GM21786 (cell line): Measurements from ENCODE around the gene SMIM33.
"Not testable (repeated sequence)": the region's sequence is repeated elsewhere in the genome, so short reads cannot be mapped to it uniquely, and the experiment has no call there.

Experiments
- ATAC-seq: cut with Tn5 transposase; IDR thresholded peaks from one replicate; pipeline ENCODE4 v1.9.1; 2021; ENCODE audit not compliant: unreplicated experiment

SMIM33 gene

GRCh38 chr5:139456776-139457175 is 14.0 kb upstream of the SMIM33 start:
- ATAC-seq: no peak

DNA sequence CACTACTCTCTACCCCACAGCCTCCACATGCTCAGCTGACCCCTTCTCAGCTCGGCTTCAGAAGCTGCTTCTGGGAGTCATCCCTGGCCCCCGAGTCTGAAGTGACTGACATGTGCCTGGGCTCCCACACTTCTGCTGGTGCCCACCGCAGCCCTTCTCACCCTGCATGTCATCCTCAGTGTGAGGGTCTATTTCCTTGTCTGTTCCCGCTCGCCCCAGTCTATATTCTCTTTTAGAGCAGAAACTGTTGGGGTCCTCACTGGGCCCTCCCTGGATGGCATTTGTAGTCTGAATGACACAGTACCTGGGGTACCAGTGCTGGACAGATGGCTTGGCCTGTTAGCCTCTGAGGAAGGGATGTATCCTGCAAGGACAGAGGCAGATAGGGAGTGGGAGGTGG is 13.6 kb upstream of the SMIM33 start:
- ATAC-seq: no peak

DNA sequence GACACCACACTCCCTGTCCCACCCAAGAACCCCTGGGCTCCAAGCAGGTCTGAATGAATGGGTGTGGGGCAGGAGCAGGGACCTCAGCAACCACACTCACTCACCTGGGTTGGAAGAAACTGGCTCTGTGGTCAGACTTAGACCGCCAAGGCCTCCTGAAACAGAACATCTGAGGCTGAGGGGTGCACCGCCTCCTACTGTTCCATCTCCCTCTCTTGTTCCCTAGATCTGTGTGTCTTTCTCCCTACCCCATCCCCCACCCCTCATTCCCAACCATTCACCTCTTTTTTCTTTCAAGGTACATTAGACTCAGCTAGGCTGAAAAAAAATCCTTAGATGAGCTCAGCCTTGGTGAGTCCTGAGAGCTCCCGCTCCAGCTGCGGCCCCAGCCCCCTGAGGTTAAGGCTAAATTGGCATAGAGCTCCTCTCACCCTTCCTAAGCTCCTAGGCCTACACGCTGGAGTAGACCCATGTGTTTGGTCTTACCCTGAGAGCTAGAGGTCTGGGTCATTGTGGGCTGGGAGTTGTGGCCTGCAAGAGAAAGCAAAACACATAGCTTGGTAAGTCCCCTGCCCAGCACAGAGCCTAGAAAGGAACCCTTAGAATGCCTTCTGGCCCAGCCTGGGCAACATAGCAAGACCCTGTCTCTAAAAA is 13.0 kb upstream of the SMIM33 start:
- ATAC-seq: no peak

DNA sequence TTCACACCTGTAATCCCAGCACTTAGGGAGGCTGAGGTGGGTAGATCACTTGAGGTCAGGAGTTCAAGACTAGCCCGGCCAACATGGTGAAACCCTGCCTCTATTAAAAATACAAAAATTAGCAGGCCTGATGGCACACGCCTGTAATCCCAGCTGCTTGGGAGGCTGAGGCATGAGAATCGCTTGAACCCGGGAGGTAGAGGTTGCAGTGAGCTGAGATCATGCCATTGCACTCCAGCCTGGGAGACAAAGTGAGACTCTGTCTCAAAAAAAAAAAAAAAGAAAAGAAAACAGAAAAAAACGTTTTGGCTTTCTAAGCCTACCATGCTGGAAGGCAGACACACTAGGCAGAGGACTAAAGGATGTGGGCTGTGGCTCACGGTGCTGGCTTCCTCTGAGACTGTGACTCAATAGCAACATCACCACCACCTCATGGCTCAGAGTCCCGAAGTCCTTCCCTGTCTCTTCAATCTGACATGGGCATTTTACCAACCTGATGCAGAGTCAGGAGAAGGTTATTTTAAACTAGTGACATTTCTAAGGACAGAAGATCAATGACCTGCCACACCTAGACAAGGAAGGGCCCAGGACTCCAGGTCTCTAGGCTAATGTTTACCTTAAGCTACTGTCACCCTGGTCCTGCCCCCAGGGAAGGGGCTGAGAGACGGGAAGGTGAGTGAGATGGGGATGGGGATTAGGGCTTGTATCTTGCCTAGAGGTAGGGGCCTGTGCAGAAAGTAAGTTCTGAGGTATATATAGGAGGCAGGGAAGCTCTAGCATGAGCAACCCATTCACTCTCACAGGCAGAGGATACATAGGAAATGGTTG is 12.0 kb upstream of the SMIM33 start:
- peak; percentile 67 for ATAC-seq

- peak; percentile 35 for ATAC-seq
These were observed 11.3 kb upstream of the SMIM33 start for GRCh38 chr5:139459451-139459934.

DNA sequence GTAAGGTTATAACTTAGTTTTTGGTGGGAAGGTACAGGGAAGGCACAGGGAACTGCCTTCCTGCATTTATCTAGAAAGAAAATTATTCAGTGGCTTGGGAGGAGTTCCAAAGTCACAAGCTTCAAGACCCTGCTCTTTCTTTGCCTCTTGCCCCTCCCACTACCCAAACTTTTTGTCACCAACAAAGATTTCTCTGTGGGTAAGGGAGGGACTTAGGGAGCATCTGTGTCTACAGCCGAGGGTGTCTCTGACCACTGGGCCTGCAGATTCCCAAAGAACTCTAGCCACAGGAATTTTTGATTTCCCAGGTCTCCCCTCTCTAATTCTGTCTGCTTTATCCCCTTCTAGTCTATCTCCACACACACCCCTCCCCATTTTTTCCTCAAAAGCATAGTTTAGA is 10.3 kb upstream of the SMIM33 start:
- no peak for ATAC-seq

DNA sequence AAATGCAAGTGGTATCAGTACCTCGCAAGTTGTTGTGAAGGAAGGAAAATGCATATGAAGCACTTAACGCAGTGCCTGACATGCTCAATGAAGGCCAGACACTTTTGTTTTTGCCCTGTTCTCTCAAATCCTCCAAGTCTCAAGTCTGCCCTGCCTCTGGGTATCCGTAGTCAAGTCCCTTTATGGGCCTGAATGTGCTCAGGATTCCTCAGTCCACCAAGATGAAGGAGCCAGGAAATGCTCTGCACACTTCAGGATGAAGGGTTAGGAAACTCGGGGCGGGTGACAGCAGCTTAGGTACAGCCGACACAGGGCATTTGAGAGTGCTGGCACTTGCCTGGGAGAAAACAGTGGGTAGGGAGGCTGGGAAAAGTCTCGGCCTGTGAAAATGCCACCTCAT is 9.6 kb upstream of the SMIM33 start:
- ATAC-seq: no peak

- ATAC-seq: no peak
These were observed 9.1 kb upstream of the SMIM33 start for GRCh38 chr5:139461698-139462097.

DNA sequence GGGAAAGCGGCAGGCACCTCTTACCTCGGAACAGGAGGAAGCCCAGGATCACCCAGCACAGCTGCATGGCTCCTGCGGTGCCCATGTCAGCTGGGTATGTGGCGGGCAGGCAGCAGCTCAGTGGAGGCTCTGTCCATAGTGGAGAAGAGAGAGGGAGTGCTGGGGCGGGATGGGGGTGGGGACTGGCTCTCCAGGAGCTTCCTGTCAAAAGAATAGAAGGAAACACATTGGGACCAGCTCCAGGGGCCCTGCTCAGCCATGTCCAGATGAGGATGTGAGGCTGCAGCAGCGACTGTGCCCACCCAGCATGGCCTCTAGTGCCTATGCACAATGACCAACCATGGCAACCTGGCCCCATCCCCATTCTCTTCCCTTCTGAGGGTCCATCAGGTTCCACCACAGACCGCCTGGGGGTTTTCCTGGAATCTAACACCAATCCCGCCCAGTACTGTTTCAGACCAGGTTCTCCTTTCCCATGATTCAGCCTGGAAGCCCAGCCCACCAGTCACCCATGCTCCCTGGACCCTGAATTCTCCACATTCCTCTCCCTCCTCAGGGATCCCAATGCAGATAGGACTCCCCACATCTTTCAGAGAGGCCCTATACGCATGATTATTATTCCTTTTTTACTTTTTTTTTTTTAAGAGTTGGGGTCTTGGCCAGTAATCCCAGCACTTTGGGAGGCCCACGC is 8.1 kb upstream of the SMIM33 start, which contains the start of gene ECSCR:
Gene ECSCR (minus strand): TSS at position 158 of the 691 bp plus-strand sequence. CDS start 73 bp downstream, at position 85.
- ATAC-seq: no peak

DNA sequence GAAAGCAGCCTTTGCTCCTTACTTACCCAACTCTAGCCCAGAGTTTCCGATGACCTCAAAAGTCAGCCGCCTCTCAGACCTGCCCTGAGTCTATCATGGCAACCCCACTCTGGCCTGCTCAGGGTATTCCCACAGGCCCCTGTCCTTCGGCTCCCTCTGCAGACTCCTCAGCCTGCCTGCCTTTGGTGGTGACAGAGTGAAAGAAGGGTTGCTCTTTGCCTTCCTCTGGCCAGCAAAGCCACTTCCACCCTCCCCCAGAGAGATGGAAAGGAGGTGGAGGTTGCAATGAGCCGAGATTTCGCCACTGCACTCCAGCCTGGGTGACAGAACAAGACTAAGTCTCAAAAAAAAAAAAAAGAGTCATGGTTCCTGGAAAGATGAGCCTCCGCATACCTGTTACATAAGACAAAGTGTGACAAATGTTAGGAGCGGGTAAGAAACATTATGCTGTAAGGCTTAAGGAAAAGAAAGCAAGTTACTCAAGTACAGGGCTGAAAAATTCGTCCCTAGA is 2.3 kb upstream of the SMIM33 start:
- ATAC-seq: no peak

- no peak for ATAC-seq
These were observed 1.7 kb downstream of the SMIM33 start for GRCh38 chr5:139472386-139473030.

DNA sequence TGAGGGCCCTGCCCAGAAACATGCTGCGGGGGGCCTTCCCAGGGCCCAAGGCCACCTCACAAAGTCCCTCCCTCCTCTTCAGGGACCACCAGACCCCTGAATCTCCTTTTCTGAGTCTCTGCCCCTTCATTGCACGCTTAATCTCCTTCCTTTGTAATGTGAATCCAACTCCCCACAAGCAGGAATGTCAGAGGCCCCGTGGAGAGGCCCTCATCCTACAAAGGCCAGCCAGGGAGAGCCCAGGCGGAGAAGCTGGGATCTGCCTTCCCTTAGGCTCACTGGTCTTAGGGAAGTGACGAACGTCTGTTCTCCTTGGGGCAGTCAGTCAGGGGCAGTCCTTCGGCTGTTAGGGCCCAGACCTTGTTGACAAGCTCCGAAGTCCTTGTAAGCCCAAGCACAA is 2.3 kb downstream of the SMIM33 start:
- ATAC-seq: no peak

DNA sequence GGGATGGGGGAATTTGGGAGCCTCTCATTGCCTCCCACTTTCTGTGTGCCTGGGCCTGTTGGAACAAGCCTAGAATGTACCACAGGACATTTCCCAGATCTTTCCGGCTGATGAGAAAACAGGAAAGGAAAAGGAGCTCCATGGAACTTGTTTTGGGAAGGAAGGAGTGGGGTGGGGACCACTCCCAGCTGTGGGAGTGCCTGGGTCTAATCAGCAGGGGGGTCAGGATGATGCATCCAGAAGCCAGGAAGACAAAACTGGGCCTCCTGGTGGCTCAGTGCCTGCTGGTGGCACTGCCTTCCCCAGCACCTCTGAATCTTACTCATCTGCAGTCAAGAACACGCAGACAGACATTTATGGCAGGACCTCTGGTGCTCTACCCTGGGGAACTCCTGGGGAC is 2.8 kb downstream of the SMIM33 start:
- no peak for ATAC-seq

- ATAC-seq: no peak
These were observed 4.3 kb downstream of the SMIM33 start for GRCh38 chr5:139474890-139475791.

GRCh38 chr5:139475865-139476617 is 5.2 kb downstream of the SMIM33 start:
- no peak for ATAC-seq

GRCh38 chr5:139478657-139479423 is 8.0 kb downstream of the SMIM33 start:
- not testable (repeated sequence) for ATAC-seq

DNA sequence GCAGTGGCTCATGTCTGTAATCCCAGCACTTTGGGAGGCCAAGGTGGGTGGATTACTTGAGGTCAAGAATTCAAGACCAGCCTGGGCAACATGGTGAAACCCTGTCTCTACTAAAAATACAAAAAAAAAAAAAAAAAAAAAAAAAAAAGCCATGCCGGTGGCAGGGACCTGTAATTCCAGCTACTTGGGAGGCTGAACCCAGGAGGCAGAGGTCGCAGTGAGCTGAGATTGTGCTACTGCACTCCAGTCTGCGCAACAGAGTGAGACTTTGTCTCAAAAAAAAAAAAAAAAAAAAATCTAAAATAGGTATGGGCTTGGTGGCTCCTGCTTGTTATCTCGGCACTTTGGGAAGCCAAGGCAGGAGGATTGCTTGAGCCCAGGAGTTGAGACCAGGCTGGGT is 8.9 kb downstream of the SMIM33 start:
- ATAC-seq: not testable (repeated sequence)

- no peak for ATAC-seq
These were observed 10.3 kb downstream of the SMIM33 start for GRCh38 chr5:139481122-139481533.
